Endothelial cell (in vitro differentiated cells): ENCODE measurements around the gene SYTL4. TPM values are rescaled to one million over a fixed set of nuclear protein-coding genes. Genes with fewer than 3 reads are reported as not detected.

ENCODE experiments used
- DNase-seq: peaks from one replicate; pipeline ENCODE4 v3.0.0; 2021; ENCODE audit warnings: low spot score
- H3K27ac Mint-ChIP-seq: one replicate; pipeline ENCODE4 v1.8.0; 2021; ENCODE audit warnings: mixed read lengths, inconsistent platforms; ENCODE audit not compliant: unreplicated experiment
- H3K27me3 Mint-ChIP-seq: one replicate; pipeline ENCODE4 v1.8.0; 2021; ENCODE audit warnings: mild to moderate bottlenecking, moderate library complexity, mixed read lengths, inconsistent platforms; ENCODE audit not compliant: unreplicated experiment
- H3K36me3 Mint-ChIP-seq: one replicate; pipeline ENCODE4 v1.8.0; 2021; ENCODE audit warnings: mild to moderate bottlenecking, low read depth, mixed read lengths, inconsistent platforms; ENCODE audit not compliant: unreplicated experiment
- H3K4me1 Mint-ChIP-seq: one replicate; pipeline ENCODE4 v1.8.0; 2021; ENCODE audit warnings: mild to moderate bottlenecking, mixed read lengths, inconsistent platforms; ENCODE audit not compliant: unreplicated experiment
- H3K4me3 Mint-ChIP-seq: one replicate; pipeline ENCODE4 v1.8.0; 2021; ENCODE audit warnings: mild to moderate bottlenecking, mixed read lengths, inconsistent platforms; ENCODE audit not compliant: unreplicated experiment
- H3K9me3 Mint-ChIP-seq: one replicate; pipeline ENCODE4 v1.8.0; 2021; ENCODE audit warnings: mixed read lengths, inconsistent platforms; ENCODE audit not compliant: unreplicated experiment
- CTCF ChIP-seq: fragments of 200-600 bp; sonication (generic); IDR thresholded peaks from one replicate; pipeline ENCODE4 v1.5.0; 2021; ENCODE audit warnings: antibody characterized with exemption; ENCODE audit not compliant: unreplicated experiment
- total RNA-seq: library from RNA; stranded (reverse); fragmentation: NEBNext Ultra II Directional; extraction: Animal tissue kit (Norgen Biotek cat#: 25700); gene quantifications from one replicate; pipeline ENCODE4 v1.2.1, GENCODE V29; 2021; ENCODE audit not compliant: unreplicated experiment

The SYTL4 gene
- total RNA-seq, 1 donor from 2014 or later, result 3.9 TPM

GRCh38 chrX:100649550-100650356 is 82.2 kb downstream of the SYTL4 start:
- Mint-ChIP-seq H3K4me1 (peaks cover 13% of the 10 kb centered on the region), H3K36me3 (no peaks in the 10 kb centered on the region), H3K27ac (peak overlapping the region; percentile 61), H3K4me3 (no peak overlapping the region), H3K27me3 (peaks cover 2% of the 10 kb centered on the region), H3K9me3 (no peaks in the 10 kb centered on the region)
- DNase-seq, result peak; percentile 6
- TF ChIP-seq CTCF, result no peak

- no peak overlapping the region for H3K4me3 Mint-ChIP-seq
- no peak for TF ChIP-seq CTCF
- H3K4me1 Mint-ChIP-seq, result peaks cover 19% of the 10 kb centered on the region
- peak overlapping the region; percentile 71 for H3K27ac Mint-ChIP-seq
- H3K9me3 Mint-ChIP-seq, result no peaks in the 10 kb centered on the region
- no peak for DNase-seq
- peaks cover 2% of the 10 kb centered on the region for H3K27me3 Mint-ChIP-seq
- H3K36me3 Mint-ChIP-seq, result no peaks in the 10 kb centered on the region
Observed at GRCh38 chrX:100648458-100649417, 83.2 kb downstream of the SYTL4 start.

GRCh38 chrX:100647739-100648138 is 84.2 kb downstream of the SYTL4 start:
- DNase-seq, result no peak
- H3K36me3 Mint-ChIP-seq, result no peaks in the 10 kb centered on the region
- H3K4me1 Mint-ChIP-seq, result peaks cover 14% of the 10 kb centered on the region
- H3K4me3 Mint-ChIP-seq, result no peak overlapping the region
- H3K9me3 Mint-ChIP-seq, result no peaks in the 10 kb centered on the region
- no peak for TF ChIP-seq CTCF
- H3K27ac Mint-ChIP-seq, result no peak overlapping the region
- peaks cover 2% of the 10 kb centered on the region for H3K27me3 Mint-ChIP-seq

- Mint-ChIP-seq H3K4me3 (no peak overlapping the region), H3K4me1 (peaks cover 14% of the 10 kb centered on the region), H3K27me3 (peaks cover 2% of the 10 kb centered on the region), H3K9me3 (no peaks in the 10 kb centered on the region), H3K36me3 (no peaks in the 10 kb centered on the region), H3K27ac (no peak overlapping the region)
- no peak for TF ChIP-seq CTCF
- no peak for DNase-seq
Observed at GRCh38 chrX:100647095-100647494, 84.8 kb downstream of the SYTL4 start.
